Parathyroid adenoma (tissue), 2 donors: ENCODE measurements around the gene VTA1.
"Not testable (repeated sequence)": the region's sequence is repeated elsewhere in the genome, so short reads cannot be mapped to it uniquely, and the experiment has no call there.

Experiments
- H2AFZ ChIP-seq: fragments of 300-600 bp; sonication (generic); one replicate; pipeline ENCODE4 v1.7.0; 2017; ENCODE audit warnings: antibody characterized with exemption, mild to moderate bottlenecking
- H3K27ac ChIP-seq: fragments of 300-600 bp; sonication (generic); one replicate; pipeline ENCODE4 v1.7.0; 2017
- H3K27me3 ChIP-seq: fragments of 300-600 bp; sonication (generic); one replicate; pipeline ENCODE4 v1.7.0; 2017; ENCODE audit warnings: low read length; ENCODE audit not compliant: control insufficient read depth, insufficient read depth
- H3K36me3 ChIP-seq: fragments of 300-600 bp; sonication (generic); one replicate; pipeline ENCODE4 v1.7.0; 2017; ENCODE audit warnings: low read length; ENCODE audit not compliant: control insufficient read depth, insufficient read depth
- H3K4me1 ChIP-seq: fragments of 300-600 bp; sonication (generic); one replicate; pipeline ENCODE4 v1.7.0; 2017; ENCODE audit warnings: control low read depth
- H3K4me2 ChIP-seq: fragments of 300-600 bp; sonication (generic); one replicate; pipeline ENCODE4 v1.7.0; 2017; ENCODE audit warnings: low read length
- H3K4me3 ChIP-seq: fragments of 300-600 bp; sonication (generic); one replicate; pipeline ENCODE4 v1.7.0; 2017; ENCODE audit warnings: low read depth, low read length
- H3K79me2 ChIP-seq: fragments of 300-600 bp; sonication (generic); one replicate; pipeline ENCODE4 v1.7.0; 2017; ENCODE audit warnings: control low read depth
- H3K9ac ChIP-seq: fragments of 300-600 bp; sonication (generic); one replicate; pipeline ENCODE4 v1.7.0; 2017; ENCODE audit warnings: mild to moderate bottlenecking
- H3K9me3 ChIP-seq: fragments of 300-600 bp; sonication (generic); one replicate; pipeline ENCODE4 v1.7.0; 2017; ENCODE audit warnings: low read length; ENCODE audit not compliant: control insufficient read depth
- CTCF ChIP-seq: fragments of 300-600 bp; sonication (generic); IDR thresholded peaks from one replicate; pipeline ENCODE4 v1.7.0; 2017; ENCODE audit warnings: antibody characterized with exemption, mild to moderate bottlenecking
- donor health status: primary hyperparathyroidism.

The VTA1 gene

GRCh38 chr6:142146828-142147662, at the start of gene VTA1, which contains the start of gene NMBR:
VTA1 (plus strand) TSS chr6:142147263; CDS start chr6:142147288, 25 bp downstream.
NMBR (minus strand) TSS chr6:142147122; CDS start chr6:142088658, 58,464 bp downstream.
- peak; percentile 96 for TF ChIP-seq CTCF
- peak within 1 kb of the TSS; percentile 75 for H3K4me3 ChIP-seq
- peaks cover 9% of the 10 kb centered on the region for H3K79me2 ChIP-seq
- H3K9ac ChIP-seq = no peak within 1 kb of the TSS
- H3K4me2 ChIP-seq = peak within 1 kb of the TSS; percentile 71
- peak within 1 kb of the TSS; percentile 96 for H2AFZ ChIP-seq
- H3K9me3 ChIP-seq = no peaks in the 10 kb centered on the region
- no peaks in the 10 kb centered on the region for H3K27me3 ChIP-seq
- H3K36me3 ChIP-seq = no peaks in the 10 kb centered on the region
- peaks cover 4% of the 10 kb centered on the region for H3K4me1 ChIP-seq
- H3K27ac ChIP-seq = peak within 1 kb of the TSS; percentile 67

GRCh38 chr6:142104820-142105219, 42.2 kb upstream of the VTA1 start:
- H3K4me1 ChIP-seq, H3K9me3 ChIP-seq, H2AFZ ChIP-seq, H3K9ac ChIP-seq, H3K4me2 ChIP-seq, H3K27ac ChIP-seq, H3K36me3 ChIP-seq, H3K79me2 ChIP-seq, H3K4me3 ChIP-seq, H3K27me3 ChIP-seq: not testable (repeated sequence)

- not testable (repeated sequence) for H3K4me3 ChIP-seq, H3K4me2 ChIP-seq, H3K9ac ChIP-seq, H2AFZ ChIP-seq, H3K27me3 ChIP-seq, H3K9me3 ChIP-seq, H3K79me2 ChIP-seq, H3K27ac ChIP-seq, H3K36me3 ChIP-seq, H3K4me1 ChIP-seq
Measured at GRCh38 chr6:142110820-142111219, 36.2 kb upstream of the VTA1 start.

GRCh38 chr6:142112451-142113061, 34.5 kb upstream of the VTA1 start:
- Histone ChIP-seq H3K4me2 (no peak overlapping the region), H3K27me3 (no peaks in the 10 kb centered on the region), H3K9ac (no peak overlapping the region), H3K9me3 (no peaks in the 10 kb centered on the region), H3K4me1 (no peaks in the 10 kb centered on the region), H3K36me3 (no peaks in the 10 kb centered on the region), H3K27ac (no peak overlapping the region), H2AFZ (no peak overlapping the region), H3K79me2 (no peaks in the 10 kb centered on the region), H3K4me3 (no peak overlapping the region)
- TF ChIP-seq CTCF = peak; percentile 45

GRCh38 chr6:142117366-142117765, 29.7 kb upstream of the VTA1 start:
- Histone ChIP-seq H2AFZ (no peak overlapping the region), H3K27me3 (no peaks in the 10 kb centered on the region), H3K27ac (no peak overlapping the region), H3K4me2 (no peak overlapping the region), H3K79me2 (no peaks in the 10 kb centered on the region), H3K4me1 (no peaks in the 10 kb centered on the region), H3K9me3 (no peaks in the 10 kb centered on the region), H3K36me3 (no peaks in the 10 kb centered on the region), H3K9ac (no peak overlapping the region), H3K4me3 (no peak overlapping the region)
- TF ChIP-seq CTCF = no peak
